ENCODE measurements around the gene TSSK2.

The TSSK2 gene

GRCh38 chr22:19179497-19180048 is 48.5 kb downstream of the TSSK2 start:
- peak; percentile 88 for TF ChIP-seq CTCF (conservative IDR thresholded peaks at IDR 0.05)
- H3K27ac ChIP-seq, result peak overlapping the region; percentile 95

DNA sequence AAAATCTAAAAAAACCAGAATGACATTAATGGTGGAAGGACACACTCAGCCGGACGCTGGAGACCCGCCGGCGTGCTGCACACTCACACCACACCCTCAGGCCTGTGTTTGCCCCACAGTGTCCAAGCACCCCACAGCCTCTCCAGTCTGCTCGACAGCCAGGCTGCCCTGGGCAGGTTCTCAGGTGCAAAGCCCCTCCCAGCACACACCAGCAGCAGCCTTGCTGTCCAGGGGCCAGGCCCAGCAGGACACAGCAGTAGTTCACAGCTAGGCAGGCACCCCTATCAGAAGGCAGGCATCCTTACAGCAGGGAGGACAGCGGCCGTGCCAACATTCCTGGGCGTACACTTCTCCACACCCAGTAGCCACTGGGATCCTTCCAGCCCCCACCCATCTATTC is 49.1 kb downstream of the TSSK2 start:
- H3K27ac ChIP-seq, result peak overlapping the region; percentile 95
- TF ChIP-seq CTCF (conservative IDR thresholded peaks at IDR 0.05), result no peak

- peak overlapping the region; percentile 95; the same call in 1 of the 2 replicates for H3K27ac ChIP-seq
- no peak for TF ChIP-seq CTCF (conservative IDR thresholded peaks at IDR 0.05)
Observed at GRCh38 chr22:19180740-19181410, 49.8 kb downstream of the TSSK2 start.

DNA sequence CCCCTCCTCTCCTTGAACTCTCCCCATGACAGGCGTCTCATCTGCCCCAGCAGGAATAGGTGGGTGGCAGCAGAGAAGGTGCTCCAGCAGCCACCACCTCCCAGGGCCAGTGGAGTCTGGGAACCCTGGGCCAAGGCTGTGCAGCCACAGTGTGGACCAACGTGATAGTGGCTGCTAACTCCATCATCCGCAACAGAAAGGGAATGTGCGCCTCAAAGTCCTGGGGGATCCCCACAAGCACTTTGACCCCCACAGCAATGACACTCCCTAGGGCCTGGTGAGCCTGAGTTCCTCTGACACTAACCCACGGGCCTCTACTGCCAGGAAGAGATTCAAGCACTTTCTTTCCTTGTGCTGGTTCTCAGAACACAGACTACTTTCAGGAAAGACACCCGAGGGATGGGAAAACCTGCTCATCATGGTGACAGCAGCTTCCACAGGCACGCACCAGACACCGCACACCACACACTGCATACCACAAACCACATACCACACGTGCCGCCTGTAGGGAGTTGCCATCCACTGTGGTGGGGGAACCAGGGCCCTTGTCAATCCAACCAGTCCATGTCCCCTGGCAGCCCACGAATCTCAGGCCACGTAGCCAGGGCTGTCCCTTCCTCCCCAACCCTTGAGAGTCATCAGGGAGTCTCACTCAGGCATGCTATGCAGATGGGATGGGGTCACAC is 50.8 kb downstream of the TSSK2 start:
- H3K27ac ChIP-seq, result no peak overlapping the region
- TF ChIP-seq CTCF (conservative IDR thresholded peaks at IDR 0.05), result no peak

Measured in VCaP (cell line).